ENCODE results near the gene HUNK. TPM values are rescaled to one million over a fixed set of nuclear protein-coding genes. Genes with fewer than 3 reads are reported as not detected.

HUNK gene
- polyA plus RNA-seq, 1 donor (not counting 4 experiments of a cell fraction or from before 2014, with no cell fraction given), result 0.03 TPM

GRCh38 chr21:31923756-31924155 lies 50.9 kb downstream of the HUNK start:
- FAIRE-seq (no peak), DNase-seq (ENCODE audit: low read depth, low spot score) (no peak)
- no peak overlapping the region for H3K27ac ChIP-seq (ENCODE audit: control insufficient read depth, insufficient read depth, low read length)
- H3K9ac ChIP-seq (ENCODE audit: control insufficient read depth, extremely low read depth, insufficient read depth, low read length), result no peak overlapping the region
- no peaks in the 10 kb centered on the region for H3K9me3 ChIP-seq (ENCODE audit: control insufficient read depth, low read depth, low read length)
- no peak for TF ChIP-seq EZH2 (IDR thresholded peaks at IDR 0.05; ENCODE audit: low read length)
- TF ChIP-seq CTCF (optimal IDR thresholded peaks at IDR 0.05 in 1 of 3, IDR thresholded peaks at IDR 0.05 in 1 of 3, conservative IDR thresholded peaks at IDR 0.05 in 1 of 3; ENCODE audit: extremely low read depth in 1 of 3, insufficient read depth in 2 of 3, low read length in 3 of 3), result no peak
- H2AFZ ChIP-seq (ENCODE audit: control insufficient read depth, low read length), result no peak overlapping the region
- H3K36me3 ChIP-seq (ENCODE audit: control insufficient read depth in 2 of 2, extremely low read depth in 1 of 2, insufficient read depth in 2 of 2, low read length in 2 of 2), result no peaks in the 10 kb centered on the region
- dilution Hi-C loops (cut with MboI; ENCODE audit: extremely low pct_ligation_motif_present, low sequenced_read_pairs), result no loop called here
- H3K4me3 ChIP-seq (ENCODE audit: control insufficient read depth in 2 of 3, extremely low read depth in 1 of 3, insufficient read depth in 2 of 3, low read depth in 1 of 3, low read length in 3 of 3), result no peak overlapping the region
- no peaks in the 10 kb centered on the region for H3K4me1 ChIP-seq (ENCODE audit: control insufficient read depth, extremely low read depth, insufficient read depth, low read length)
- H3K79me2 ChIP-seq (ENCODE audit: control insufficient read depth, insufficient read depth, low read length), result no peaks in the 10 kb centered on the region
- no peak overlapping the region for H3K4me2 ChIP-seq (ENCODE audit: control insufficient read depth, extremely low read depth, insufficient read depth, low read depth, low read length)
- H3K27me3 ChIP-seq (ENCODE audit: control insufficient read depth, extremely low read depth, insufficient read depth, low read length), result no peaks in the 10 kb centered on the region
- no peaks in the 10 kb centered on the region for H3K9me1 ChIP-seq (ENCODE audit: control insufficient read depth, extremely low read depth, insufficient read depth, low read length)
- no peaks in the 10 kb centered on the region for H4K20me1 ChIP-seq (ENCODE audit: control insufficient read depth, extremely low read depth, insufficient read depth, low read length)

GRCh38 chr21:31924548-31924947 lies 51.7 kb downstream of the HUNK start:
- dilution Hi-C loops (cut with MboI; ENCODE audit: extremely low pct_ligation_motif_present, low sequenced_read_pairs), result no loop called here
- H3K79me2 ChIP-seq (ENCODE audit: control insufficient read depth, insufficient read depth, low read length), result no peaks in the 10 kb centered on the region
- DNase-seq (ENCODE audit: low read depth, low spot score), result no peak
- H3K36me3 ChIP-seq (ENCODE audit: control insufficient read depth in 2 of 2, extremely low read depth in 1 of 2, insufficient read depth in 2 of 2, low read length in 2 of 2), result no peaks in the 10 kb centered on the region
- FAIRE-seq, result no peak
- no peaks in the 10 kb centered on the region for H3K27me3 ChIP-seq (ENCODE audit: control insufficient read depth, extremely low read depth, insufficient read depth, low read length)
- no peak overlapping the region for H3K4me2 ChIP-seq (ENCODE audit: control insufficient read depth, extremely low read depth, insufficient read depth, low read depth, low read length)
- H3K27ac ChIP-seq (ENCODE audit: control insufficient read depth, insufficient read depth, low read length), result no peak overlapping the region
- no peak for TF ChIP-seq CTCF (optimal IDR thresholded peaks at IDR 0.05 in 1 of 3, IDR thresholded peaks at IDR 0.05 in 1 of 3, conservative IDR thresholded peaks at IDR 0.05 in 1 of 3; ENCODE audit: extremely low read depth in 1 of 3, insufficient read depth in 2 of 3, low read length in 3 of 3)
- no peak for TF ChIP-seq EZH2 (IDR thresholded peaks at IDR 0.05; ENCODE audit: low read length)
- H2AFZ ChIP-seq (ENCODE audit: control insufficient read depth, low read length), result no peak overlapping the region
- no peaks in the 10 kb centered on the region for H3K9me1 ChIP-seq (ENCODE audit: control insufficient read depth, extremely low read depth, insufficient read depth, low read length)
- no peaks in the 10 kb centered on the region for H3K9me3 ChIP-seq (ENCODE audit: control insufficient read depth, low read depth, low read length)
- H4K20me1 ChIP-seq (ENCODE audit: control insufficient read depth, extremely low read depth, insufficient read depth, low read length), result no peaks in the 10 kb centered on the region
- H3K4me1 ChIP-seq (ENCODE audit: control insufficient read depth, extremely low read depth, insufficient read depth, low read length), result no peaks in the 10 kb centered on the region
- H3K9ac ChIP-seq (ENCODE audit: control insufficient read depth, extremely low read depth, insufficient read depth, low read length), result no peak overlapping the region
- no peak overlapping the region for H3K4me3 ChIP-seq (ENCODE audit: control insufficient read depth in 2 of 3, extremely low read depth in 1 of 3, insufficient read depth in 2 of 3, low read depth in 1 of 3, low read length in 3 of 3)
